HepG2 (cell line): Measurements from ENCODE around the gene LDAH. TPM values are rescaled to one million over a fixed set of nuclear protein-coding genes. Genes with fewer than 3 reads are reported as not detected.
A peak's percentile ranks its signal among the peaks of the same experiment; 100 is the strongest.

Experiments
- ARHGAP35 ChIP-seq: sonication (generic); formaldehyde crosslinking; IDR thresholded peaks from 2 replicates; pipeline ENCODE4 v1.9.0; 2022; ENCODE audit warnings: mild to moderate bottlenecking, inconsistent platforms, moderate library complexity, missing genetic modification reagents, borderline replicate concordance
- FIP1L1 ChIP-seq: fragments of 200-400 bp; formaldehyde crosslinking; IDR thresholded peaks from 2 replicates; pipeline ENCODE4 v1.6.1; 2018; ENCODE audit warnings: low read depth, mild to moderate bottlenecking, low read length, moderate library complexity, borderline replicate concordance; ENCODE audit not compliant: insufficient read depth
- MIER2 ChIP-seq: IDR thresholded peaks from 2 replicates; pipeline ENCODE4 v1.6.1; 2016; ENCODE audit warnings: missing biosample characterization, missing genetic modification reagents
- RCOR2 ChIP-seq: IDR thresholded peaks from 2 replicates; pipeline ENCODE4 v1.6.1; 2016; ENCODE audit warnings: missing biosample characterization, missing genetic modification reagents
- RFX3 ChIP-seq: IDR thresholded peaks from 2 replicates; pipeline ENCODE4 v1.6.1; 2016; ENCODE audit warnings: missing biosample characterization, missing genetic modification reagents
- SMAD9 ChIP-seq: sonication (generic); formaldehyde crosslinking; IDR thresholded peaks from 2 replicates; pipeline ENCODE4 v1.5.1; 2020; ENCODE audit warnings: mild to moderate bottlenecking, missing genetic modification reagents
- SSRP1 ChIP-seq: IDR thresholded peaks from 2 replicates; pipeline ENCODE4 v1.6.1; 2016; ENCODE audit warnings: control low read depth
- TOPORS ChIP-seq: sonication (generic); formaldehyde crosslinking; IDR thresholded peaks from 2 replicates; pipeline ENCODE4 v1.8.0; 2023; ENCODE audit warnings: mild to moderate bottlenecking, missing genetic modification reagents
- ZNF205 ChIP-seq: IDR thresholded peaks from 2 replicates; pipeline ENCODE4 v1.6.1; 2018; ENCODE audit warnings: missing biosample characterization, missing genetic modification reagents
- ZNF44 ChIP-seq: sonication (generic); formaldehyde crosslinking; IDR thresholded peaks from 2 replicates; pipeline ENCODE4 v1.5.1; 2020; ENCODE audit warnings: mild to moderate bottlenecking, missing genetic modification reagents
- ZNF468 ChIP-seq: sonication (generic); formaldehyde crosslinking; IDR thresholded peaks from 2 replicates; pipeline ENCODE4 v1.8.0; 2022; ENCODE audit warnings: mild to moderate bottlenecking, moderate library complexity, missing genetic modification reagents
- ZNF629 ChIP-seq: sonication (generic); formaldehyde crosslinking; conservative IDR thresholded peaks from 2 replicates; pipeline ENCODE4 v1.5.0; 2020; ENCODE audit warnings: missing genetic modification reagents
- ZNF713 ChIP-seq: sonication (generic); formaldehyde crosslinking; IDR thresholded peaks from 2 replicates; pipeline ENCODE4 v1.4.0; 2020; ENCODE audit warnings: mild to moderate bottlenecking, missing genetic modification reagents
- polyA plus RNA-seq, 8 experiments: library from polyadenylated mRNA; depleted of rRNA in 3 of 8; stranded (reverse) in 7 of 8; unstranded in 1 of 8; fragments of >200 nt; fragmentation: Illumina TruSeq in 4 of 8; extraction: Trizol in 4 of 8; gene quantifications; 2 replicates each; pipeline versions ENCODE4 v1.2.1 to v1.2.3, GENCODE V29; 2011 to 2016; ENCODE audit warnings: low read depth in 4 of 8, missing spikeins in 1 of 8, mixed read lengths in 1 of 8; ENCODE audit not compliant: insufficient read depth in 1 of 8
- total RNA-seq, 5 experiments: library from RNA; depleted of rRNA; stranded (reverse); fragments of >200 nt; fragmentation: Illumina TruSeq; extraction: Trizol; gene quantifications; 2 replicates each; pipeline ENCODE4 v1.2.3, GENCODE V29; 2016; ENCODE audit warnings: low read depth in 1 of 5
- TF ChIP-seq, protein P1 (sequence below): sonication (generic); formaldehyde crosslinking; IDR thresholded peaks from 2 replicates; pipeline ENCODE4 v1.4.0; 2020; ENCODE audit warnings: missing genetic modification reagents
- TF ChIP-seq, protein P2 (sequence below): sonication (generic); formaldehyde crosslinking; IDR thresholded peaks from 2 replicates; pipeline ENCODE4 v1.8.1; 2023; ENCODE audit warnings: mild to moderate bottlenecking, missing genetic modification reagents
- TF ChIP-seq, protein P3 (sequence below): sonication (generic); formaldehyde crosslinking; IDR thresholded peaks from 2 replicates; pipeline ENCODE4 v1.8.0; 2023; ENCODE audit warnings: mild to moderate bottlenecking, missing genetic modification reagents
- TF ChIP-seq, protein P4 (sequence below): sonication (generic); formaldehyde crosslinking; conservative IDR thresholded peaks from 2 replicates; pipeline ENCODE4 v1.8.0; 2022; ENCODE audit warnings: low read depth, missing genetic modification reagents
- TF ChIP-seq, protein P5 (sequence below): sonication (generic); formaldehyde crosslinking; IDR thresholded peaks from 2 replicates; pipeline ENCODE4 v1.4.0; 2020; ENCODE audit warnings: missing genetic modification reagents, borderline replicate concordance

Gene LDAH
- total and polyA plus RNA-seq, 2 of the 13 experiments (the other 11 are each of a cell fraction or from before 2014, with no cell fraction given) = 28.8 to 46.2 TPM

DNA sequence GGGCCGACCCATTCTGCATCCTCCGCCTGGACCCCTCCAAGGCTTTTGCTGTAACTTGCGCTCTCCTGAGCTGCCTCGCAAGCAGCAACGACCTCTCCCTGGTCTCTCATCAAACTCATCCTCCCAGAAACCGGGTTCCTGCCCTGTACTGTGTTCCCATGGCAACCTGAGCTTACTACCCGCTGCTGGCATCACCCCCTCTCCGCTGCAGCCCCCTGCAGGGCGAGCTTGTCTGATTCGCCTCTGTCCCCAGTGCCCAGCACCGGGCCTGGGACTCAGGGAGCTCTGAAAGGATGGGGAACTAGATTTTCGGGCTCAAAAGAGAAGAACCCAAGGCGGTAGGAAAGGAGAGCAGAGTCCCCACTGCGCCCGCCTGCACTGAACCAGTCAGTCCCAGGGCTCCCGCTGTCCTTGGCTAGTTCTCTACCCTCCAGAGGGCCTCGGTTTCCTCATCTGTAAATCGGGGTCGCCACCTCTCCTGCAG lies 172.5 kb downstream of the LDAH start (continued):
- TF ChIP-seq, protein P1, sequence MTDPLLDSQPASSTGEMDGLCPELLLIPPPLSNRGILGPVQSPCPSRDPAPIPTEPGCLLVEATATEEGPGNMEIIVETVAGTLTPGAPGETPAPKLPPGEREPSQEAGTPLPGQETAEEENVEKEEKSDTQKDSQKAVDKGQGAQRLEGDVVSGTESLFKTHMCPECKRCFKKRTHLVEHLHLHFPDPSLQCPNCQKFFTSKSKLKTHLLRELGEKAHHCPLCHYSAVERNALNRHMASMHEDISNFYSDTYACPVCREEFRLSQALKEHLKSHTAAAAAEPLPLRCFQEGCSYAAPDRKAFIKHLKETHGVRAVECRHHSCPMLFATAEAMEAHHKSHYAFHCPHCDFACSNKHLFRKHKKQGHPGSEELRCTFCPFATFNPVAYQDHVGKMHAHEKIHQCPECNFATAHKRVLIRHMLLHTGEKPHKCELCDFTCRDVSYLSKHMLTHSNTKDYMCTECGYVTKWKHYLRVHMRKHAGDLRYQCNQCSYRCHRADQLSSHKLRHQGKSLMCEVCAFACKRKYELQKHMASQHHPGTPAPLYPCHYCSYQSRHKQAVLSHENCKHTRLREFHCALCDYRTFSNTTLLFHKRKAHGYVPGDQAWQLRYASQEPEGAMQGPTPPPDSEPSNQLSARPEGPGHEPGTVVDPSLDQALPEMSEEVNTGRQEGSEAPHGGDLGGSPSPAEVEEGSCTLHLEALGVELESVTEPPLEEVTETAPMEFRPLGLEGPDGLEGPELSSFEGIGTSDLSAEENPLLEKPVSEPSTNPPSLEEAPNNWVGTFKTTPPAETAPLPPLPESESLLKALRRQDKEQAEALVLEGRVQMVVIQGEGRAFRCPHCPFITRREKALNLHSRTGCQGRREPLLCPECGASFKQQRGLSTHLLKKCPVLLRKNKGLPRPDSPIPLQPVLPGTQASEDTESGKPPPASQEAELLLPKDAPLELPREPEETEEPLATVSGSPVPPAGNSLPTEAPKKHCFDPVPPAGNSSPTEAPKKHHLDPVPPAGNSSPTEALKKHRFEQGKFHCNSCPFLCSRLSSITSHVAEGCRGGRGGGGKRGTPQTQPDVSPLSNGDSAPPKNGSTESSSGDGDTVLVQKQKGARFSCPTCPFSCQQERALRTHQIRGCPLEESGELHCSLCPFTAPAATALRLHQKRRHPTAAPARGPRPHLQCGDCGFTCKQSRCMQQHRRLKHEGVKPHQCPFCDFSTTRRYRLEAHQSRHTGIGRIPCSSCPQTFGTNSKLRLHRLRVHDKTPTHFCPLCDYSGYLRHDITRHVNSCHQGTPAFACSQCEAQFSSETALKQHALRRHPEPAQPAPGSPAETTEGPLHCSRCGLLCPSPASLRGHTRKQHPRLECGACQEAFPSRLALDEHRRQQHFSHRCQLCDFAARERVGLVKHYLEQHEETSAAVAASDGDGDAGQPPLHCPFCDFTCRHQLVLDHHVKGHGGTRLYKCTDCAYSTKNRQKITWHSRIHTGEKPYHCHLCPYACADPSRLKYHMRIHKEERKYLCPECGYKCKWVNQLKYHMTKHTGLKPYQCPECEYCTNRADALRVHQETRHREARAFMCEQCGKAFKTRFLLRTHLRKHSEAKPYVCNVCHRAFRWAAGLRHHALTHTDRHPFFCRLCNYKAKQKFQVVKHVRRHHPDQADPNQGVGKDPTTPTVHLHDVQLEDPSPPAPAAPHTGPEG (CRISPR knock-in tag) = no peak
- TF ChIP-seq, protein P2, sequence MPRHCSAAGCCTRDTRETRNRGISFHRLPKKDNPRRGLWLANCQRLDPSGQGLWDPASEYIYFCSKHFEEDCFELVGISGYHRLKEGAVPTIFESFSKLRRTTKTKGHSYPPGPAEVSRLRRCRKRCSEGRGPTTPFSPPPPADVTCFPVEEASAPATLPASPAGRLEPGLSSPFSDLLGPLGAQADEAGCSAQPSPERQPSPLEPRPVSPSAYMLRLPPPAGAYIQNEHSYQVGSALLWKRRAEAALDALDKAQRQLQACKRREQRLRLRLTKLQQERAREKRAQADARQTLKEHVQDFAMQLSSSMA (CRISPR knock-in tag) = no peak
- TF ChIP-seq, protein P3, sequence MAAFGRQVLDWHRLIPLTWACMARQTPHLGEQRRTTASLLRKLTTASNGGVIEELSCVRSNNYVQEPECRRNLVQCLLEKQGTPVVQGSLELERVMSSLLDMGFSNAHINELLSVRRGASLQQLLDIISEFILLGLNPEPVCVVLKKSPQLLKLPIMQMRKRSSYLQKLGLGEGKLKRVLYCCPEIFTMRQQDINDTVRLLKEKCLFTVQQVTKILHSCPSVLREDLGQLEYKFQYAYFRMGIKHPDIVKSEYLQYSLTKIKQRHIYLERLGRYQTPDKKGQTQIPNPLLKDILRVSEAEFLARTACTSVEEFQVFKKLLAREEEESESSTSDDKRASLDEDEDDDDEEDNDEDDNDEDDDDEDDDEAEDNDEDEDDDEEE = no peak
- TF ChIP-seq RCOR2 = 0 out of 2 replicates have a peak, but pooled peaks have one; percentile 30
- peak; percentile 88 for TF ChIP-seq RFX3
- 0 out of 2 replicates have a peak, but pooled peaks have one; percentile 45 for TF ChIP-seq ZNF205 (CRISPR knock-in tag)
- TF ChIP-seq SSRP1 = no peak
- 0 out of 2 replicates have a peak, but pooled peaks have one; percentile 29 for TF ChIP-seq ZNF468 (CRISPR knock-in tag)
- TF ChIP-seq, protein P4, sequence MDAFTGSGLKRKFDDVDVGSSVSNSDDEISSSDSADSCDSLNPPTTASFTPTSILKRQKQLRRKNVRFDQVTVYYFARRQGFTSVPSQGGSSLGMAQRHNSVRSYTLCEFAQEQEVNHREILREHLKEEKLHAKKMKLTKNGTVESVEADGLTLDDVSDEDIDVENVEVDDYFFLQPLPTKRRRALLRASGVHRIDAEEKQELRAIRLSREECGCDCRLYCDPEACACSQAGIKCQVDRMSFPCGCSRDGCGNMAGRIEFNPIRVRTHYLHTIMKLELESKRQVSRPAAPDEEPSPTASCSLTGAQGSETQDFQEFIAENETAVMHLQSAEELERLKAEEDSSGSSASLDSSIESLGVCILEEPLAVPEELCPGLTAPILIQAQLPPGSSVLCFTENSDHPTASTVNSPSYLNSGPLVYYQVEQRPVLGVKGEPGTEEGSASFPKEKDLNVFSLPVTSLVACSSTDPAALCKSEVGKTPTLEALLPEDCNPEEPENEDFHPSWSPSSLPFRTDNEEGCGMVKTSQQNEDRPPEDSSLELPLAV = no peak
- TF ChIP-seq FIP1L1 = no peak
- TF ChIP-seq ZNF44 (CRISPR knock-in tag) = 0 out of 2 replicates have a peak, but pooled peaks have one; percentile 15
- no peak for TF ChIP-seq ZNF713 (CRISPR knock-in tag)
- 0 out of 2 replicates have a peak, but pooled peaks have one; percentile 32 for TF ChIP-seq ARHGAP35 (CRISPR knock-in tag)
- peak; percentile 89 for TF ChIP-seq ZNF629 (CRISPR knock-in tag)
- TF ChIP-seq, protein P5, sequence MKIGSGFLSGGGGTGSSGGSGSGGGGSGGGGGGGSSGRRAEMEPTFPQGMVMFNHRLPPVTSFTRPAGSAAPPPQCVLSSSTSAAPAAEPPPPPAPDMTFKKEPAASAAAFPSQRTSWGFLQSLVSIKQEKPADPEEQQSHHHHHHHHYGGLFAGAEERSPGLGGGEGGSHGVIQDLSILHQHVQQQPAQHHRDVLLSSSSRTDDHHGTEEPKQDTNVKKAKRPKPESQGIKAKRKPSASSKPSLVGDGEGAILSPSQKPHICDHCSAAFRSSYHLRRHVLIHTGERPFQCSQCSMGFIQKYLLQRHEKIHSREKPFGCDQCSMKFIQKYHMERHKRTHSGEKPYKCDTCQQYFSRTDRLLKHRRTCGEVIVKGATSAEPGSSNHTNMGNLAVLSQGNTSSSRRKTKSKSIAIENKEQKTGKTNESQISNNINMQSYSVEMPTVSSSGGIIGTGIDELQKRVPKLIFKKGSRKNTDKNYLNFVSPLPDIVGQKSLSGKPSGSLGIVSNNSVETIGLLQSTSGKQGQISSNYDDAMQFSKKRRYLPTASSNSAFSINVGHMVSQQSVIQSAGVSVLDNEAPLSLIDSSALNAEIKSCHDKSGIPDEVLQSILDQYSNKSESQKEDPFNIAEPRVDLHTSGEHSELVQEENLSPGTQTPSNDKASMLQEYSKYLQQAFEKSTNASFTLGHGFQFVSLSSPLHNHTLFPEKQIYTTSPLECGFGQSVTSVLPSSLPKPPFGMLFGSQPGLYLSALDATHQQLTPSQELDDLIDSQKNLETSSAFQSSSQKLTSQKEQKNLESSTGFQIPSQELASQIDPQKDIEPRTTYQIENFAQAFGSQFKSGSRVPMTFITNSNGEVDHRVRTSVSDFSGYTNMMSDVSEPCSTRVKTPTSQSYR (CRISPR knock-in tag) = no peak
- no peak for TF ChIP-seq TOPORS (CRISPR knock-in tag)
- TF ChIP-seq SMAD9 = 0 out of 2 replicates have a peak, but pooled peaks have one; percentile 50
- TF ChIP-seq MIER2 = 0 out of 2 replicates have a peak, but pooled peaks have one; percentile 3
